Loucy (cell line): Measurements from ENCODE around the gene NLRC5.

Experiments
- CTCF ChIP-seq: fragments of 200-600 bp; sonication (generic); conservative IDR thresholded peaks from 2 replicates; pipeline ENCODE4 v1.5.1; 2014; ENCODE audit warnings: mild to moderate bottlenecking, antibody characterized with exemption, low read length
- EZH2phosphoT487 ChIP-seq: fragments of 200-600 bp; IDR thresholded peaks from 2 replicates; pipeline ENCODE4 v1.6.1; 2018; ENCODE audit warnings: antibody characterized with exemption, mild to moderate bottlenecking, moderate library complexity, borderline replicate concordance

GRCh38 chr16:57041182-57042156 lies 52.1 kb downstream of the NLRC5 start:
- TF ChIP-seq CTCF (no peak), EZH2phosphoT487 (no peak)
